Upper lobe of left lung (tissue), 6 donors: ENCODE data around the gene SLC6A13. TPM values are rescaled to one million over a fixed set of nuclear protein-coding genes. Genes with fewer than 3 reads are reported as not detected.

ENCODE experiments used
- ATAC-seq, 2 donors: fragments of 200-7000 bp; cut with Tn5 transposase; one replicate each; pipeline ENCODE4 v1.9.1; 2022; ENCODE audit warnings: mild to moderate bottlenecking in 2 of 2, moderate library complexity in 2 of 2; ENCODE audit not compliant: low FRiP score in 2 of 2
- DNase-seq, 2 donors: peaks; one replicate each; pipeline ENCODE4 v3.0.0-alpha.2; 2019 to 2020
- H3K27ac ChIP-seq, 4 donors: fragments of 200-600 bp; sonication (generic); one replicate each; pipeline ENCODE4 v1.5.1; 2016 to 2019
- H3K27me3 ChIP-seq, 4 donors: fragments of 200-600 bp; sonication (generic); one replicate each; pipeline ENCODE4 v1.5.1; 2017 to 2019
- H3K36me3 ChIP-seq, 4 donors: fragments of 200-600 bp; sonication (generic); one replicate each; pipeline ENCODE4 v1.5.1; 2016 to 2019
- H3K4me1 ChIP-seq, 4 donors: fragments of 200-600 bp; sonication (generic); one replicate each; pipeline ENCODE4 v1.5.1; 2018 to 2019
- H3K4me3 ChIP-seq, 4 donors: fragments of 200-600 bp; sonication (generic); one replicate each; pipeline ENCODE4 v1.5.1; 2017 to 2019; ENCODE audit warnings: mild to moderate bottlenecking in 2 of 4, moderate library complexity in 1 of 4
- H3K9me3 ChIP-seq, 4 donors: fragments of 200-600 bp; sonication (generic); one replicate each; pipeline ENCODE4 v1.5.1; 2018 to 2019
- EP300 ChIP-seq, 4 donors: sonication (generic); formaldehyde crosslinking; IDR thresholded peaks; one replicate each; pipeline ENCODE4 v1.5.1; 2017; ENCODE audit warnings: antibody characterized with exemption in 4 of 4, control low read depth in 2 of 4
- POLR2A ChIP-seq, 4 donors: fragments of 450-650 bp; IDR thresholded peaks; one replicate each; pipeline ENCODE4 v1.5.1; 2016 to 2017; ENCODE audit warnings: antibody characterized with exemption in 4 of 4, mild to moderate bottlenecking in 2 of 4
- POLR2AphosphoS5 ChIP-seq, 2 donors: sonication (generic); formaldehyde crosslinking; IDR thresholded peaks; one replicate each; pipeline ENCODE4 v1.5.1; 2017; ENCODE audit warnings: antibody characterized with exemption in 2 of 2
- WGBS, 2 donors: methylation state at CpG; one replicate each; pipeline ENCODE4 v1.1.5; 2017 to 2018; 5-methylcytosine and 5-hydroxymethylcytosine counted together
- total RNA-seq, 6 donors: library from RNA; depleted of rRNA in 4 of 6; stranded (reverse); fragments of >200 nt in 4 of 6; gene quantifications; one replicate each; pipeline versions ENCODE4 v1.1.0 to v1.2.1, GENCODE V29; 2016 to 2021
- TF ChIP-seq, protein P1 (sequence below), 6 experiments: fragments of 450-650 bp in 4 of 6; fragments of 200-600 bp in 2 of 6; sonication (generic) in 2 of 6; IDR thresholded peaks; one replicate each; pipeline ENCODE4 v1.5.1; 2016 to 2019; ENCODE audit warnings: antibody characterized with exemption in 6 of 6
- donor health status: DM: no; HTN: no; CAD: no; lungs with moderate emphysema.
- donor health status: DM: no; HTN: yes; CAD: no; lungs with severe emphysema.

Gene SLC6A13
- total RNA-seq, 6 donors from 2014 or later: 1.6 to 2.3 (median 2.0) TPM; not detected in 1

DNA sequence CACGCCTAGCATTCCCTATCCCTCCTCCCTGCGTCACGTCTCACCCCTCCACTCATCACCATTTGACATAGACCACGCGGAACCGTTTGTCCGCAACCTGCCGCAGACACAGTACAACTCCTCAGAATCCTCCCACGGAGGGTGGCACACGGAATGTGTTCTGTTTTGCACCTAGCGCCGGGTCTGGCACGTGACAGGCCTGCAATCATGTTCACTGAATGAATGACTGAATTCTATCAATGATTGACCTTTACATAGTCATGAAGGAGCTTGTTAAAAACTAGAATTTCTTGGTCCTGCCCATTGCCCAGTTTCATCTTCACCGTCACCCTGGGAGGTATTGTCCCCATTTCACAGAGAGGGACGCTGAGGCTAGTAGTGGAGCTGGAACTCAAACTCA, 53.4 kb downstream of the SLC6A13 start:
- WGBS, 2 donors: 85 to 87% methylated on average over 14 to 15 of the region's 15 CpGs
- ATAC-seq: no peak
- Histone ChIP-seq H3K4me3 (no peak overlapping the region), H3K36me3 (no peaks in the 10 kb centered on the region), H3K4me1 (peaks cover 12 to 32% (median 19%) of the 10 kb centered on the region in 4 donors), H3K9me3 (no peaks in the 10 kb centered on the region), H3K27me3 (no peaks in the 10 kb centered on the region), H3K27ac (no peak overlapping the region)
- TF ChIP-seq EP300 (IDR thresholded peaks at IDR 0.05): no peak
- no peak for TF ChIP-seq POLR2AphosphoS5 (IDR thresholded peaks at IDR 0.05)
- TF ChIP-seq, protein P1, sequence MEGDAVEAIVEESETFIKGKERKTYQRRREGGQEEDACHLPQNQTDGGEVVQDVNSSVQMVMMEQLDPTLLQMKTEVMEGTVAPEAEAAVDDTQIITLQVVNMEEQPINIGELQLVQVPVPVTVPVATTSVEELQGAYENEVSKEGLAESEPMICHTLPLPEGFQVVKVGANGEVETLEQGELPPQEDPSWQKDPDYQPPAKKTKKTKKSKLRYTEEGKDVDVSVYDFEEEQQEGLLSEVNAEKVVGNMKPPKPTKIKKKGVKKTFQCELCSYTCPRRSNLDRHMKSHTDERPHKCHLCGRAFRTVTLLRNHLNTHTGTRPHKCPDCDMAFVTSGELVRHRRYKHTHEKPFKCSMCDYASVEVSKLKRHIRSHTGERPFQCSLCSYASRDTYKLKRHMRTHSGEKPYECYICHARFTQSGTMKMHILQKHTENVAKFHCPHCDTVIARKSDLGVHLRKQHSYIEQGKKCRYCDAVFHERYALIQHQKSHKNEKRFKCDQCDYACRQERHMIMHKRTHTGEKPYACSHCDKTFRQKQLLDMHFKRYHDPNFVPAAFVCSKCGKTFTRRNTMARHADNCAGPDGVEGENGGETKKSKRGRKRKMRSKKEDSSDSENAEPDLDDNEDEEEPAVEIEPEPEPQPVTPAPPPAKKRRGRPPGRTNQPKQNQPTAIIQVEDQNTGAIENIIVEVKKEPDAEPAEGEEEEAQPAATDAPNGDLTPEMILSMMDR (IDR thresholded peaks at IDR 0.05): no peak
- TF ChIP-seq POLR2A (IDR thresholded peaks at IDR 0.05): no peak
- no peak for DNase-seq

DNA sequence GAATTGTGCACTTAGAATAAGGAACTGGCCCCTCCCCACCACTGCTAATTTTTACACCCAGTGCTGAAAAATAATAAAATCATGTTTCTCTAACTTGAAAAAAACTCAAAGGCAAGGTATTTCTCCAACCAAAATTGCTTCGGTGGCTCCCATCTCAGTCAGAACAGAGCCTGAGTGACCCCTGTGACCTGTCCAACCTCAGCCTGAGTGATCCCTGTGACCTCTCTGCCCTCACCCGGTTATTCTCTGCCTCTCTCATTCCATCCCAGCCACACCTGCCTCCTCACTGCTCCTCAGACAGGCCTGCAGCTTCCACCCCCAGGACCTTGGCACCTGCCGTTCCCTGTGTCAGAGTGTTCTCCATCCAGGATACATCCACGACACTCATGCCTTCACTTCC, 53.8 kb downstream of the SLC6A13 start:
- 73 to 74% methylated on average over 4 of the region's 4 CpGs for WGBS, 2 donors
- H3K9me3 ChIP-seq: no peaks in the 10 kb centered on the region
- no peaks in the 10 kb centered on the region for H3K36me3 ChIP-seq
- H3K4me3 ChIP-seq: no peak overlapping the region
- H3K27me3 ChIP-seq: peaks cover 0 to 2% (median 0%) of the 10 kb centered on the region in 4 donors
- DNase-seq: no peak
- ATAC-seq: no peak
- TF ChIP-seq, protein P1 (IDR thresholded peaks at IDR 0.05): no peak
- no peak for TF ChIP-seq POLR2A (IDR thresholded peaks at IDR 0.05)
- no peak for TF ChIP-seq EP300 (IDR thresholded peaks at IDR 0.05)
- TF ChIP-seq POLR2AphosphoS5 (IDR thresholded peaks at IDR 0.05): no peak
- no peak overlapping the region for H3K27ac ChIP-seq
- peaks cover 10 to 32% (median 20%) of the 10 kb centered on the region in 4 donors for H3K4me1 ChIP-seq

DNA sequence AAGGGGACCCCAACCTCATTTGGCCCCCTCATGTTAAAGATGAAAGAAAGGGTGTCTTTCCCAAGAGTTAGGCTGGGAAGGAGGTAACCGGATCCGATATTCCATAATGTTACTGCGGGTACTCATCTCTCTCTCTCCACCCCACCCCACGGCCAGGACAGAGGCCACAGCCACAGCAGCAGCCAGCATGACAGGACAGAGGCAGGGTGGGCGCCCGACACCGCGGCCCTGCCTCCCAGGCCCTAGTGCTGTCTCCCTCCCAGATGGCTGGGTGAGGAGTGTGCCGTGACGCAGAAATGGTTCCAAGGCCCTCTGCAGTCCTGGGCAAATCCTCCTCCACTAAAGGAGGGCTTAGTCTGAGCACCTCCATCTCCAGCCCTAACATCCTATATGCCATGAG, 54.8 kb downstream of the SLC6A13 start:
- Histone ChIP-seq H3K27me3 (peaks cover 0 to 8% (median 3%) of the 10 kb centered on the region in 4 donors), H3K27ac (no peak overlapping the region), H3K4me3 (no peak overlapping the region), H3K4me1 (peaks cover 1 to 29% (median 14%) of the 10 kb centered on the region in 4 donors), H3K9me3 (no peaks in the 10 kb centered on the region), H3K36me3 (no peaks in the 10 kb centered on the region)
- DNase-seq (no peak), ATAC-seq (no peak)
- 82 to 90% methylated on average over 4 to 10 of the region's 10 CpGs for WGBS, 2 donors
- TF ChIP-seq POLR2A (IDR thresholded peaks at IDR 0.05) (no peak), EP300 (IDR thresholded peaks at IDR 0.05) (no peak), POLR2AphosphoS5 (IDR thresholded peaks at IDR 0.05) (no peak)
- TF ChIP-seq, protein P1 (IDR thresholded peaks at IDR 0.05): no peak

DNA sequence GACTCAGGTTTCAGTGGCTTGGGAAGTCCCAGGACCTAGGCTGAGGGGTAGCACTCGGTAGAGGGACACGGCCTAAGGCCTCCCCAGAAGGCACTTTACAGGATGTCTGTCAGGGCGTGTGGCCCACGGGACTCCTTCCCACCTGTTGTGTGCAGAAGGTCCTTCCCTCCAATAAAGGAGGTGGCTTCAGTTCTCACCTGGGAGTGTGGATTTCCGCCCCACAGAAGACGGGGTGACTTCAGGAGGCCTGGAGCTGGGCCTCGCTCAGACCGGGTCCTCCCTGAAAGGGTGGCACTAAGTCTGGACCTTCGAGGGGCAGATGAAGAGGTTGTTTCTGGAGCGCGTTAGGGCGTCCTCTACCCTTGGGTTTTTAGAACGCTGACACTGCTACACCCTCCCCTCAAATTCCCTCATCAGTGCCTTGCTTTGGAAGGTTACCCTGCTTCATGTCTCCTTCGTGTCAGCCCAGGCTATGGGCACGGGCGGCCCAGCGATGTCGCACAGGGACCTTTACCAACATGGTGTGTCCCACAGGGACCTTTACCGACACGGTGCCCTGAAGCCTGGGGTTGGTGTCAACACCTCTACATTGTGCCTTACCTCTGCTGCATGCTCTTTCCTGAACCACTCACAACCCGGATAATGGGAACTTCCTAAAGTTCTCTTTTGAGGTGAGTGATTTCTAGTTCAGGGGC, 55.7 kb downstream of the SLC6A13 start:
- ATAC-seq (no peak), DNase-seq (no peak)
- Histone ChIP-seq H3K4me3 (no peak overlapping the region), H3K36me3 (no peaks in the 10 kb centered on the region), H3K4me1 (peaks cover 0 to 21% (median 12%) of the 10 kb centered on the region in 4 donors), H3K27me3 (peaks cover 0 to 8% (median 3%) of the 10 kb centered on the region in 4 donors), H3K27ac (no peak overlapping the region), H3K9me3 (no peaks in the 10 kb centered on the region)
- TF ChIP-seq EP300 (IDR thresholded peaks at IDR 0.05): no peak
- TF ChIP-seq POLR2A (IDR thresholded peaks at IDR 0.05): no peak
- TF ChIP-seq, protein P1 (IDR thresholded peaks at IDR 0.05): no peak
- no peak for TF ChIP-seq POLR2AphosphoS5 (IDR thresholded peaks at IDR 0.05)
- 91 to 94% methylated on average over 18 to 20 of the region's 21 CpGs for whole genome bisulfite sequencing, 2 donors

DNA sequence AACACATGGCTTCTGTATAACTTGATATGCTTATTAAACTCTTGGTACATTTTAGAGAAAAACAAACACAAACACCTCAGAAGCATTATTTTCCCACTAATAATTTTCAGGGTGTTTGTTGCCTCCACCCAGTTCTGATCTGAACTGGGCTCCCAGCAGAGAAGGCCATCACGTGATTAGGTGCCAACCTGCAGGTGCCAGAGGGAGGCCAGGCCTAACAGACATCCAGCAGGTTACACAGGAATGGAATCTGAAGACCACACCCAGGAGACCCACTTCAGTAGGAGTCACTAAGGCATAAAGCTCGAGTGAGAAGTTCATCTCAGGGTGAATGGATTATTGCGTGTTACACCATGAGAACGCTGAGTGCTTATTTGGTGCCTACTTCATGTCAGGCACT, 57.6 kb downstream of the SLC6A13 start:
- H3K4me1 ChIP-seq: peaks cover 0 to 21% (median 12%) of the 10 kb centered on the region in 4 donors
- TF ChIP-seq, protein P1 (IDR thresholded peaks at IDR 0.05): no peak
- peak in 1 of 4 donors; percentile 64 for TF ChIP-seq EP300 (IDR thresholded peaks at IDR 0.05)
- no peaks in the 10 kb centered on the region for H3K36me3 ChIP-seq
- no peak for ATAC-seq
- H3K27me3 ChIP-seq: peaks cover 0 to 8% (median 3%) of the 10 kb centered on the region in 4 donors
- no peak overlapping the region for H3K4me3 ChIP-seq
- 72 to 78% methylated on average over 4 of the region's 4 CpGs for WGBS, 2 donors
- H3K27ac ChIP-seq: no peak overlapping the region
- no peaks in the 10 kb centered on the region for H3K9me3 ChIP-seq
- peak in 1 of 2 donors; percentile 71 for DNase-seq
